ENCODE measurements around the gene PIP5KL1.

DNA sequence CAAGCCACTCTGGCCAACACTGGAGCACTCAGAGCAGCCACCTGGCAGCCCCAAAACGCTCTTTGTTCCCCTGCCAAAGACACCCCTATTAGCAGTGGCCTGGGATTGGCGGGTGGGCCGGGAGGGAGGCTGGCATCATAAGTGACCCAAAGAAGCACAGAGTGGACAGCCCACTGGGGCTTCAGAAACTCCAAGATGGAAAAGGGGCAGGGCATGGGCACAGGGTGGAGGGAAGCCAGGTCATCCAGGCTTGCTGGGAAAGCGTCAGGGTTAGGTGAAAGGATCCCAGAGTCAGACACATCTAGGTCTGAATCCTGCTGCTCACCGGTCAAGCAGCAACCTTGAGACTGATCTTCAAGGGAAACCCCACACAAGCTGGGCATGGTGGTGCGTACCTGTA, 35.4 kb upstream of the PIP5KL1 start:
- TF ChIP-seq, protein P1, sequence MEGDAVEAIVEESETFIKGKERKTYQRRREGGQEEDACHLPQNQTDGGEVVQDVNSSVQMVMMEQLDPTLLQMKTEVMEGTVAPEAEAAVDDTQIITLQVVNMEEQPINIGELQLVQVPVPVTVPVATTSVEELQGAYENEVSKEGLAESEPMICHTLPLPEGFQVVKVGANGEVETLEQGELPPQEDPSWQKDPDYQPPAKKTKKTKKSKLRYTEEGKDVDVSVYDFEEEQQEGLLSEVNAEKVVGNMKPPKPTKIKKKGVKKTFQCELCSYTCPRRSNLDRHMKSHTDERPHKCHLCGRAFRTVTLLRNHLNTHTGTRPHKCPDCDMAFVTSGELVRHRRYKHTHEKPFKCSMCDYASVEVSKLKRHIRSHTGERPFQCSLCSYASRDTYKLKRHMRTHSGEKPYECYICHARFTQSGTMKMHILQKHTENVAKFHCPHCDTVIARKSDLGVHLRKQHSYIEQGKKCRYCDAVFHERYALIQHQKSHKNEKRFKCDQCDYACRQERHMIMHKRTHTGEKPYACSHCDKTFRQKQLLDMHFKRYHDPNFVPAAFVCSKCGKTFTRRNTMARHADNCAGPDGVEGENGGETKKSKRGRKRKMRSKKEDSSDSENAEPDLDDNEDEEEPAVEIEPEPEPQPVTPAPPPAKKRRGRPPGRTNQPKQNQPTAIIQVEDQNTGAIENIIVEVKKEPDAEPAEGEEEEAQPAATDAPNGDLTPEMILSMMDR (IDR thresholded peaks at IDR 0.05), result no peak
- TF ChIP-seq POLR2AphosphoS5 (IDR thresholded peaks at IDR 0.05; ENCODE audit: low read depth, low read length) (no peak), TCF7L2 (IDR thresholded peaks at IDR 0.05; ENCODE audit: low read depth, low read length) (no peak), SIN3A (IDR thresholded peaks at IDR 0.05; ENCODE audit: borderline replicate concordance, insufficient read depth, low read depth, low read length) (no peak)
- TF ChIP-seq, protein P2, sequence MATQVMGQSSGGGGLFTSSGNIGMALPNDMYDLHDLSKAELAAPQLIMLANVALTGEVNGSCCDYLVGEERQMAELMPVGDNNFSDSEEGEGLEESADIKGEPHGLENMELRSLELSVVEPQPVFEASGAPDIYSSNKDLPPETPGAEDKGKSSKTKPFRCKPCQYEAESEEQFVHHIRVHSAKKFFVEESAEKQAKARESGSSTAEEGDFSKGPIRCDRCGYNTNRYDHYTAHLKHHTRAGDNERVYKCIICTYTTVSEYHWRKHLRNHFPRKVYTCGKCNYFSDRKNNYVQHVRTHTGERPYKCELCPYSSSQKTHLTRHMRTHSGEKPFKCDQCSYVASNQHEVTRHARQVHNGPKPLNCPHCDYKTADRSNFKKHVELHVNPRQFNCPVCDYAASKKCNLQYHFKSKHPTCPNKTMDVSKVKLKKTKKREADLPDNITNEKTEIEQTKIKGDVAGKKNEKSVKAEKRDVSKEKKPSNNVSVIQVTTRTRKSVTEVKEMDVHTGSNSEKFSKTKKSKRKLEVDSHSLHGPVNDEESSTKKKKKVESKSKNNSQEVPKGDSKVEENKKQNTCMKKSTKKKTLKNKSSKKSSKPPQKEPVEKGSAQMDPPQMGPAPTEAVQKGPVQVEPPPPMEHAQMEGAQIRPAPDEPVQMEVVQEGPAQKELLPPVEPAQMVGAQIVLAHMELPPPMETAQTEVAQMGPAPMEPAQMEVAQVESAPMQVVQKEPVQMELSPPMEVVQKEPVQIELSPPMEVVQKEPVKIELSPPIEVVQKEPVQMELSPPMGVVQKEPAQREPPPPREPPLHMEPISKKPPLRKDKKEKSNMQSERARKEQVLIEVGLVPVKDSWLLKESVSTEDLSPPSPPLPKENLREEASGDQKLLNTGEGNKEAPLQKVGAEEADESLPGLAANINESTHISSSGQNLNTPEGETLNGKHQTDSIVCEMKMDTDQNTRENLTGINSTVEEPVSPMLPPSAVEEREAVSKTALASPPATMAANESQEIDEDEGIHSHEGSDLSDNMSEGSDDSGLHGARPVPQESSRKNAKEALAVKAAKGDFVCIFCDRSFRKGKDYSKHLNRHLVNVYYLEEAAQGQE (IDR thresholded peaks at IDR 0.05; ENCODE audit: insufficient read depth in 1 of 2, low read depth in 2 of 2, low read length in 1 of 2), result no peak

Data from Panc1 (cell line).